Stimulated activated effector memory CD8-positive, alpha-beta T cell treated with anti-CD3 and anti-CD28 coated beads, Interleukin-12 subunit alpha, Interleukin-12 subunit beta, amount 100 ng/mL, for 72 hours (primary cell): ENCODE results near the gene CEP68.
A peak's percentile ranks its signal among the peaks of the same experiment; 100 is the strongest.

Experiments used
- ATAC-seq: fragments of 150-1000 bp; cut with Tn5 transposase; 2 replicates; pipeline ENCODE4 v1.10.0; 2021
- DNase-seq, 2 donors: peaks; one replicate each; pipeline ENCODE4 v3.0.0; 2021 to 2022; ENCODE audit warnings: low spot score in 2 of 2
- H3K27ac Mint-ChIP-seq: one replicate; pipeline ENCODE4 v1.8.0; 2022; ENCODE audit warnings: mild to moderate bottlenecking, mixed read lengths
- H3K36me3 Mint-ChIP-seq: one replicate; pipeline ENCODE4 v1.8.0; 2022; ENCODE audit warnings: mild to moderate bottlenecking, mixed read lengths
- H3K4me1 Mint-ChIP-seq: one replicate; pipeline ENCODE4 v1.8.0; 2022; ENCODE audit warnings: mixed read lengths
- H3K4me3 Mint-ChIP-seq: one replicate; pipeline ENCODE4 v1.8.0; 2022; ENCODE audit warnings: mild to moderate bottlenecking, mixed read lengths
- H3K9me3 Mint-ChIP-seq: one replicate; pipeline ENCODE4 v1.8.0; 2022; ENCODE audit warnings: mixed read lengths

CEP68 gene

DNA sequence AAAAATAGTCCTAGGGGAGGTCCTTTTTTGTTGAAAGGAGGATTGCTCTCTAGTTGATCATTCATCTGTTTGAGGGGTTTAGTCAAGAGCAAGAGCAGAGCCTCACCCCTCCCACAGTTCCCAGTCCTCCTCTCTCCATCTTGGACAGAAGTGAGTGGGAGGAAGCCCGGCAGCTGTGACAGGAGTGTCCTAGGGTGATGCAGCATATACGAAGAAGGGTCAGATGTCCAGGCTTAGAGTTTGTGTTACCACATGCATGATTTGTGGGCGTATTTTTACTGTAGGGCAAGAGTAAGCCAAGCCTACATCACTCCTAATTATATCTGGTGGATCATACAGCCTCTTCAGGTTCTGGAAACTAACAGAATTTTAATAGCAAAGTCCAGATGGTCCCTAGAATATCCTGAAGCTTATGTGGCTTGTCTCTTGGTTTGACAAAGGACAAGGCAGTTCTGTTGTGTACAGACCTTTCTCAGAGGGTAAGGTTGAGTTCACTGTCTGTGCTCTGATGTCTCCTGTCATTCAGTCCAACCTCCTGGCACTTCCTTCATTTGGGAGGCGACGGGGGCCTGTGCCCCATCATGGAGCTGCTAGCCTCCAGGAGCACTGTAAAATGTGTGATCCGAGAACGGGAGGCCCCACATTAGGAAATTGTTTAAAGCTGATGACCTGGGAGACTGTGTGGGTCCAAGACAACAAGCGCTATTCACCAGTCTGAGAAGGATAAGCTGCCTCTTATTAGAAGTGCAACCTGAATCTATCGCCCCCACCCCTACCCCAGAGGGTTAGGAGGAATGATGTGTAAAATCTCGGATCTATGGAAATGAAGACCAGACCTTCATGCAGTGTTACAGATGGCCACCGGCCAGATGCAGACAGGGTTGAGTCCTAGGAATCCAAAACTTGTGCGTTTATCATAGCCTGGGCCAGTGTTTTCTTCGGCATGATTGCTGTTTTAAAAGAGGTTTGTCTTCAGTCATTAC lies 6.9 kb downstream of the CEP68 start:
- H3K9me3 Mint-ChIP-seq, result no peaks in the 10 kb centered on the region
- no peak overlapping the region for H3K27ac Mint-ChIP-seq
- no peak for ATAC-seq
- peaks cover 27% of the 10 kb centered on the region for H3K4me1 Mint-ChIP-seq
- no peak overlapping the region for H3K4me3 Mint-ChIP-seq
- peaks cover 4% of the 10 kb centered on the region for H3K36me3 Mint-ChIP-seq
- no peak for DNase-seq

DNA sequence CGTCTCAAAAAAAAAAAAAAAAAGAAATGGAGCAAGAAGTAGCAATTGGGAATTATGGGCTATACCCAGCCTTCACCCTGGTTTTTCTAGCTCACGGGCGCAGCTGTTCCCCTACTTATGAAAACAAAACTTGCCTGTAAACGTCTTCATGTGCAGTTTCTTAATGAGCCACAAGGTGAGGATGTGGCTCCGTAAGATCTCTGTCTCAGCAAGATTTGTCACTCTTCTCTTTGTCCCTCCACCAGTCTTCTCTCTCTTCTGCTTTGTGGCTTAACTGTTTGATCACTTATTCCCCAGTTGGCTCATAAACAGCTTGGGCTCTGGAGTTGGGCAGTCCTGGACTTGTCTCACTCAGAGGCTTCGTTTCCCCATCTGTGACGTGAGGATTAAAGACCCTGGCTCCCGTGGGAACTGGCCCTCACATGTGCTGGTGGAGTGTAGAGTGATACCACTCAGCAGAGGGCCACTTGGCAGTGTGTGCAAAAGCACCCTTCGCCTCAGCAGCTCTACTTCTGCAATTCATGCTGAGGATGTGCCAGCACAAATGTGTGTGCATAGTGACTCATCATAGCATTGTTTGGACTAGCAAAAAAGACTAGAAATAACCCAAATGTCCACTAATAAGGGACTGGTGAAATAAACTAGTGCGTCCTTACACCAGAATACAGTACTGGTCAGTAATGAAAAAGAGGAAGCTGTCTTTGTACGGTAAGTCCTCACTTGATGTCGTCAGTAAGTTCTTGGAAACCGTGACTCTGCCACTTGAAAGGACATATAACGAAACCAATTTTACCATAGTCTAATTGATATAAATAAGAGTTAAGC lies 8.7 kb downstream of the CEP68 start:
- peak in 1 of 2 donors; percentile 64 for DNase-seq
- peak; percentile 85 for ATAC-seq
- Mint-ChIP-seq H3K9me3 (no peaks in the 10 kb centered on the region), H3K36me3 (peaks cover 9% of the 10 kb centered on the region), H3K4me3 (no peak overlapping the region), H3K4me1 (peaks cover 27% of the 10 kb centered on the region), H3K27ac (peak overlapping the region; percentile 77)

DNA sequence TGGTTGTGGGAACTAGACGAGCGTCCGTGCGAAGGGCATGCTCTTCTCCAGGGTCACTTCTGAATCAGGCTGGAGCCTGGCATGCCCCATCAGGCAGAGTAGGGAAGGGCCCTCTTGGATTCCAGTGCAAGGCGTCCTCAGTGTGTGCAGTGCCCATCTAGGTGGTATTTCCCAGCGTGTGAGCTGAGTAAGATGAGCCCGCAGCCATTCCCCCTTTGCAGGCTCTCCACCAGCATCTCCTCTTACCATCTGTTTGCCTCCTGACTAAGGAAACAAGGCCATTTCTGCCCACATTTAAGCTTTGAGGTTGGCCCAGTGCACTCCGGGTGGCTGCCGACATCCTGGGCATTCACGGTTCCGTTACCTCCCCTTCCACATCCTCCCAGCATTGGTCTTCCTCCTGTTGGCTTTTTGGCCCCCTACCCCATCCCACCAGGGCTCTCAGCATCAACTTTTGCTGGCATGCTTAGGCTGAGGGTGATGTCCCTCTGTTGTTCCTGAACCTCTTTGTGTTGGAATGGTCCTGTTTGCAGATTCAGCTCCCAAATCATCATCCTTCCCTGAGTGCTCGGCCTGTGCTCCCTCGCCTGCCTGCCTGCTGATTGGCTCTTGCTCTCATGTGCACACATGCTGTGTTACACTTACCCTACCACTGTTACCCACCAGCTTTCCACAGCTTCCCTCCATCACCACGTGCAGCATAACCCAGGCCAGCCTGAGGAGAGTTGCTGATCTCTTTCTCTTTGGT lies 11.8 kb downstream of the CEP68 start:
- ATAC-seq, result no peak
- DNase-seq, result no peak
- Mint-ChIP-seq H3K27ac (peak overlapping the region; percentile 94), H3K4me1 (peaks cover 32% of the 10 kb centered on the region), H3K4me3 (no peak overlapping the region), H3K9me3 (no peaks in the 10 kb centered on the region), H3K36me3 (peaks cover 36% of the 10 kb centered on the region)

DNA sequence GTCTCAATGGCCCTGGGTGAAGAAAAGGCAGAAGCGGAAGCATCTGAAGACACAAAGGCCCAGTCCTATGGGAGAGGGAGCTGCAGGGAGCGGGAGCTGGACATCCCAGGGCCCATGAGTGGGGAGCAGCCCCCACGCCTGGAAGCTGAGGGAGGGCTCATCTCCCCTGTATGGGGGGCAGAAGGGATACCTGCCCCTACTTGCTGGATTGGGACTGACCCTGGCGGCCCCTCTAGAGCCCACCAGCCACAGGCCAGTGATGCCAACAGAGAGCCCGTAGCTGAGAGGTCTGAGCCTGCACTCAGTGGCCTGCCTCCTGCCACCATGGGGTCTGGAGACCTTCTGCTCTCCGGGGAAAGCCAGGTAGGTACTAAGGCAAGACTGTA lies 13.2 kb downstream of the CEP68 start:
- Mint-ChIP-seq H3K36me3 (peaks cover 50% of the 10 kb centered on the region), H3K27ac (peak overlapping the region; percentile 94), H3K4me1 (peaks cover 32% of the 10 kb centered on the region), H3K9me3 (no peaks in the 10 kb centered on the region), H3K4me3 (no peak overlapping the region)
- DNase-seq, result no peak
- ATAC-seq, result no peak

DNA sequence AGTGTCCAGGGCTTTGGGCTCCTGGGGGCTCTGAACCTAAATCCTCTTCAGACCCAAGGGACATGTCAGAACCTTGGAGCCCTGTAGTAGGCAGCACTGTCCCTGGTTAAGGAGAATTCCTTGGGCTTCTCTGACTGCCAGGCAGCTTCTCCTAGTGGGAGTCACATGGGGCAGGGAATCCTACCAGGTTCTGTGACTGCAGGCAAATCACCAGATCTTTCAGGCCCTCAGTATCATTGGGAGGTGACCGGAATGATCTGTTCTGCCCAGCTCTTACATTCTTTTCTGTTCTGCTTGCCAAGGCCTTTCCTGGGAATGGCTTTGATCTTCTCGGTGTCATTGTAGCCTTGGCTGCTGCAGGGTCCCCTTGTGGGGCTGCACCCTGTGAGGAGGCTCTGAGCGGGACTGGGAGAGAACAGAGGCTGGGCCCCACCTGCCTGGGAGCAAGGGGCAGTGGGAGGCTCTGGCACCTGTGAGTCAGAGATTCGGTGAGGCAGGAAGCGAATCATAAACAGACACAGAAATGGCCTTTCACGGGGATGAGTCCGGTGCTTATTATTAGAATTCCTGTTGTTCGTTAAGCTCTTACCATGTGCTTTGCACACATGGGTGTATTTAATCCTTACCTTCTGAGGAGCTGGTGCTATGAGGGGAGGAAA lies 14.1 kb downstream of the CEP68 start:
- ATAC-seq, result peak; percentile 61
- Mint-ChIP-seq H3K4me1 (peaks cover 25% of the 10 kb centered on the region), H3K36me3 (peaks cover 58% of the 10 kb centered on the region), H3K27ac (peak overlapping the region; percentile 94), H3K9me3 (no peaks in the 10 kb centered on the region), H3K4me3 (no peak overlapping the region)
- DNase-seq, result no peak

DNA sequence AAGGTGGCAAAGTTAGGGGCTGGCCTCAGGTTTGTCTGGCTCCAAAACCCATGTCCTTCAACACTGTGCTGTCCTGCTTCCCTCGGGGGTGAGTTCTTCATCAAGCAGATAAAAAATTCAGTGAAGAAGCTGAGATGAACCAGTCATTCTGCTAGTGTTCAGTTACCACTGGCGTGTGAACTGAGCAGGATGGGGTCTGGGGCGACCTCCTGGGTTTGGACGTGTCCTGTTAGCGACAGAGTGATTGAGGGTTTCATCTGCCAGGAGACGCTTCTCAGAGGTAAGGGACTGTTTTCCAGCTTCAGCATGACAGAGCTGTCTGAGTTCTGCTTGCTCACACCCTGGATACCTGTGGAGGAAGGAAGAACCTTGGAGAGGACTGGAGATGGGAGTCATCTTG lies 14.6 kb downstream of the CEP68 start:
- no peak for DNase-seq
- peak overlapping the region; percentile 94 for H3K27ac Mint-ChIP-seq
- no peak overlapping the region for H3K4me3 Mint-ChIP-seq
- peak; percentile 3 for ATAC-seq
- H3K36me3 Mint-ChIP-seq, result peaks cover 61% of the 10 kb centered on the region
- no peaks in the 10 kb centered on the region for H3K9me3 Mint-ChIP-seq
- H3K4me1 Mint-ChIP-seq, result peaks cover 25% of the 10 kb centered on the region

DNA sequence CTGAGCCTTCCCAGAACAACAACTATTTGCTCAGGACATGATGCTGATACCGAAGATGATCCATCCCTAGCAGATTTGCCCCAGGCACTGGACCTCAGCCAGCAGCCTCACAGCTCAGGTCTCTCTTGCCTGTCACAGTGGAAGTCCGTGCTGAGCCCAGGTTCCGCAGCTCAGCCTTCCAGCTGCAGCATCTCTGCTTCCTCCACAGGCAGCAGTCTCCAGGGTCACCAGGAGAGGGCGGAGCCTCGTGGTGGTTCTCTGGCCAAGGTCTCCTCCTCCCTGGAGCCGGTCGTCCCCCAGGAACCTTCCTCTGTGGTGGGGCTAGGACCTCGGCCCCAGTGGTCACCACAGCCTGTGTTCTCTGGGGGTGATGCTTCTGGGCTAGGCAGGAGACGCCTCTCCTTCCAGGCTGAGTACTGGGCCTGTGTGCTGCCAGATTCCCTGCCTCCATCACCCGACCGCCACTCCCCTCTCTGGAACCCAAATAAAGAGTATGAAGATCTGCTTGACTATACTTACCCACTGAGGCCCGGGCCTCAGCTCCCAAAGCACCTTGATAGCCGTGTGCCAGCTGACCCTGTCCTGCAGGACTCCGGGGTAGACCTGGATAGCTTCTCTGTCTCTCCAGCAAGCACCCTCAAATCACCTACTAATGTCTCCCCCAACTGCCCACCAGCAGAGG lies 15.4 kb downstream of the CEP68 start:
- peaks cover 69% of the 10 kb centered on the region for H3K36me3 Mint-ChIP-seq

DNA sequence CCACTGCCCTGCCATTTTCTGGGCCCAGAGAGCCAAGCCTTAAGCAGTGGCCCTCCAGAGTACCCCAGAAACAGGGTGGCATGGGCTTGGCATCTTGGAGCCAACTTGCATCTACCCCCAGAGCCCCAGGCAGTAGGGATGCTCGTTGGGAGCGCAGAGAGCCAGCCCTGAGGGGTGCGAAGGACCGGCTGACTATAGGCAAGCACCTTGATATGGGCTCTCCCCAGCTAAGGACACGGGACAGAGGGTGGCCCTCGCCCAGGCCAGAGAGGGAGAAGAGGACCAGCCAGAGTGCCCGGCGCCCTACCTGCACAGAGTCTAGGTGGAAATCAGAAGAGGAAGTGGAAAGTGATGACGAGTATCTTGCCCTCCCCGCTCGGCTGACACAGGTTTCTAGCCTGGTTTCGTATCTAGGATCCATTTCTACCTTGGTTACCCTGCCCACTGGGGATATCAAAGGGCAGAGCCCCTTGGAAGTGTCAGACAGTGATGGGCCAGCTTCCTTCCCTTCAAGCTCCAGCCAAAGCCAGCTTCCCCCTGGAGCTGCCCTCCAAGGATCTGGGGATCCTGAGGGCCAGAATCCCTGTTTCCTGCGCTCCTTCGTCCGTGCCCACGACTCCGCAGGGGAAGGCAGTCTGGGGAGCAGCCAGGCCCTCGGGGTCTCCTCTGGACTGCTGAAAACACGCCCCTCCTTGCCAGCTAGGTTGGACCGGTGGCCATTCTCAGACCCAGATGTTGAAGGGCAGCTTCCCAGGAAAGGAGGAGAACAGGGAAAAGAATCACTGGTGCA lies 16.2 kb downstream of the CEP68 start:
- ATAC-seq (no peak), DNase-seq (no peak)
- Mint-ChIP-seq H3K36me3 (peaks cover 70% of the 10 kb centered on the region), H3K9me3 (no peaks in the 10 kb centered on the region), H3K4me1 (peaks cover 23% of the 10 kb centered on the region), H3K27ac (peak overlapping the region; percentile 94), H3K4me3 (no peak overlapping the region)

More for the DNA sequence above, 15.4 kb downstream of the CEP68 start:
- Mint-ChIP-seq H3K9me3 (no peaks in the 10 kb centered on the region), H3K4me3 (no peak overlapping the region), H3K4me1 (peaks cover 25% of the 10 kb centered on the region), H3K27ac (peak overlapping the region; percentile 94)
- DNase-seq, result no peak
- ATAC-seq, result no peak

DNA sequence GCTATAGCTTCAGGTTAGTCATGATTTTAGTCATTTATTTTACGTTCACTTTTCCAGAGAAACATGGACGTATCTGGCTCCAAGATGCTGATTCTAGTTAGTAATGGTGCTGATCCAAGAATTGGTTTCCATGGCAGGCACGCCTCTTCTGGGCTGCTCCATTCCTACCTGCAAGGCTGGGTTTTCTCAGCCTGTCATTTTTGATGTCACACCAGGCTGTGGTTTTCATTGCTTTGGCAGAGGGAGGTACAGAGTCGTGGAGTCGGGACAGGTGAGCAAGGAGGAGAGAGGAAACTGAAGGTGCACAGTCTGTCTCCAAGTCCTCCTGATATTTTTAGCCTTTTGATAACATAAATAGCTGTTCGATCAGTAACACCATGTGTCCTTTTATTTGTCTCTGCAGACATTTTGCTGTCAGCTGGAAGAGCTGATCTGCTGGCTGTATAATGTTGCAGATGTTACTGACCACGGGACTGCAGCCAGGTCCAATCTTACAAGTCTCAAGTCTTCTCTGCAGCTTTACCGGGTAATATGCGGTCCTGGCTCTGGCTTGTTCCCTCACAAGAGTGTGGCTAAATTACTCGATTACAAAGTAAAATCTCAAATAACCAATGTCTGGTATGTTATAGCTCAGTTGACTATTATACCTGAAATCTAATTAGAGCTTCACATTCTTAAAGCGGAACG lies 17.8 kb downstream of the CEP68 start:
- Mint-ChIP-seq H3K4me3 (no peak overlapping the region), H3K9me3 (no peaks in the 10 kb centered on the region), H3K36me3 (peaks cover 87% of the 10 kb centered on the region), H3K4me1 (peaks cover 10% of the 10 kb centered on the region), H3K27ac (peak overlapping the region; percentile 56)
- ATAC-seq, result no peak
- peak in 1 of 2 donors; percentile 35 for DNase-seq

DNA sequence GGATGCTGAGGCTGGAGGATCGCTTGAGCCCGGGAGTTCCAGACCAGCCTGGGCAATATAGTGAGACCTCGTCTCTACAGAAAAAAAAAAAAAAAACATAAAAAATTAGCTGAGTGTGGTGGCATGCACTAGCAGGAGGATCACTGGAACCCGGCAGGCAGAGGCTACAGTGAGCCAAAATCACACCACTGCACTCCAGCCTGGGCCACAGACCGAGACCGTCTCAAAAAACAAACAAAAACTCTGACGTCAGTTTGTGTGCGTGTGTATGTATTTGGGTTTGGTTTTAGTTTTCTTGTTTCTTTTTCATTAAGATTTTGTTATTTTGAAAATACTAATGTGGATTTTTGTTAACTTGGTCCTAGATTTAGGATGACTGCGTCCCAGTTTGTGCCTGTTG lies 19.0 kb downstream of the CEP68 start:
- Mint-ChIP-seq H3K4me3 (no peak overlapping the region), H3K4me1 (peaks cover 9% of the 10 kb centered on the region), H3K36me3 (peaks cover 86% of the 10 kb centered on the region), H3K27ac (peak overlapping the region; percentile 63), H3K9me3 (no peaks in the 10 kb centered on the region)
- no peak for ATAC-seq
- no peak for DNase-seq

DNA sequence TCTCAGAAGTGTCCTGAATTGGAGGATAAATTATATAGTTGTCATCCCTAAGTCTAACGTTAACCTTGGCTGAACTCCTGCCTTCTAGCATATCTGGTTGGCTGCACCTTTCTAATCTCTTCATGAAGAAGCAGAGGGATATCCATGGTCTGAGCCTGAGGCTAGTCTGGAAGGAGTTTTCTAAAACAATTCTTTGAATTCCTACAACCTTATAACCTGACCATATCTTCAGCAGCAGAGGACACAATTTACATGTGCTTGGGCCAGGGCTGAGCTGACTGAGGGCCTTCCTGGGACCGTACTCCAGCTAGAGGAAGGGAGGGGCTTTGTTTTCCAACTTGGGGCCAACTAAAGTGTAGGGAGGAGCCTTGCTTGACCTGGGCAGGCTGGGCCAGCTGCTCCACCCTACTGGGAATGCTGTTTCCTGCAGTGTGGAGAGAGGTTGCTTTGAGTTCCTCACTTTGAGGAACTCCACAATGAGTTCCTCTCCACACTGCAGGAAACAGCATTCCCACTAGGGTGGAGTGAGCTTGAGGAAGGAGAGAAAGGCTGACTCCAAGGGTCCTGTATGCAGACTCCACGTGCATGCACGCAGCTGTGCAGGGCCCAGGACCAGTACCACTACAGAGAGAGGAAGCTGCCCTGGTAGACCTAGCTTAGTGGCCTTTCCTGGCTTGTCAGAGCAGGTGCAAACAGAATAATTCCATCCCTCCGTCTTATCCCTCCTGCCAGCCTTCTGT lies 19.6 kb downstream of the CEP68 start:
- Mint-ChIP-seq H3K4me3 (no peak overlapping the region), H3K9me3 (no peaks in the 10 kb centered on the region), H3K36me3 (peaks cover 86% of the 10 kb centered on the region), H3K27ac (peak overlapping the region; percentile 63), H3K4me1 (peaks cover 3% of the 10 kb centered on the region)
- ATAC-seq (no peak), DNase-seq (no peak)

DNA sequence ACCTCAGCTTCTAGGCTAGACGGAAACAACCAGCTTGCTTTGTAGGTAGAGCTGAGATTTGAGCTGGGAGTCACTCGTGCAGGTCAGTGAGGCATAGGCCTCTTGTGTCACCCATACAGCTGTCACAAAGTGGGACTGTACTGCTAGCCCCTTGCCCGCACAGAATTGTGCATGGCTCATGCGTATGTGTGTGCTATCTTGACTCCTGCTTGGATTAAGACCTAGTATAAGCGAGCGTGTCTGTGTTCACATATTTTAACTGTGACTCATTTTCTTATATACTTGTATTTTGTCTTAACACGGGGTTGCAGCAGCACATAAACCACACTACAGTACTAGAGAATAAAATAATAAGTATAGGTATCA lies 20.1 kb downstream of the CEP68 start:
- Mint-ChIP-seq H3K4me3 (no peak overlapping the region), H3K27ac (peak overlapping the region; percentile 63), H3K36me3 (peaks cover 86% of the 10 kb centered on the region), H3K9me3 (no peaks in the 10 kb centered on the region), H3K4me1 (no peaks in the 10 kb centered on the region)
- ATAC-seq (no peak), DNase-seq (no peak)

DNA sequence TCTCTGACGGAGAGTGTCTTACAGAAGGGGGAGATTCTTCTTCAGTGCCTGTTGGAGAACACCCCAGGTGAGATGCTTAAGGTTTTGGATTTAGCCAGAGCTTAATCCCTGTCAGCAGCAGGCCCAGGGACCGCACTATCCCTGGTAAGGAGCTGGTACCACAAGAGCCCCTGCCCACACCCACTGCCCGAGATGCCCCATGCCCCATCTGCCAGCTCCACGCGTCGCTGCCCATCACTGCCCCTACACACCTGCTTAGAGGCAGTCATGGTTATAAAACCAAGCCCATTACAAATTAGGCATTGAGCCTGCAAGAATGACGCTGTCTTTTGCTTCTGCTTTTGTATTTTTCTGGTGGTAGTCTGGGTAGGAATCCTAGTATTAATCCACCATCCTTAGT lies 21.7 kb downstream of the CEP68 start:
- no peaks in the 10 kb centered on the region for H3K4me1 Mint-ChIP-seq
- no peak for ATAC-seq
- DNase-seq, result no peak
- H3K36me3 Mint-ChIP-seq, result peaks cover 89% of the 10 kb centered on the region
- H3K9me3 Mint-ChIP-seq, result no peaks in the 10 kb centered on the region
- H3K4me3 Mint-ChIP-seq, result no peak overlapping the region
- H3K27ac Mint-ChIP-seq, result peak overlapping the region; percentile 43
